AG04449 (cell line): ENCODE data around the gene NT5C2.
"Not testable (repeated sequence)": the region's sequence is repeated elsewhere in the genome, so short reads cannot be mapped to it uniquely, and the experiment has no call there.

Experiments
- CTCF ChIA-PET: fragments of 350-600 bp; formaldehyde crosslinking; extraction: SDS; loops from one replicate; lab custom pipeline; 2021; ENCODE audit warnings: antibody characterized with exemption; lab: Yijun Ruan, JAX
- POLR2A ChIA-PET: fragments of 400-600, 350-600 bp; formaldehyde crosslinking; extraction: SDS; loops from one replicate; lab custom pipeline; 2020; ENCODE audit warnings: antibody characterized with exemption, inconsistent platforms; lab: Yijun Ruan, JAX
- DNase-seq: peaks from one replicate; pipeline ENCODE4 v3.0.0-alpha.2; 2010; ENCODE audit warnings: low read depth, low spot score
- H3K4me3 ChIP-seq: 2 replicates; pipeline ENCODE4 v1.5.1; 2011; ENCODE audit warnings: low read depth, mild to moderate bottlenecking, control low read depth, low read length
- CTCF ChIP-seq: IDR thresholded peaks from one replicate; pipeline ENCODE4 v1.5.1; 2011; ENCODE audit warnings: mild to moderate bottlenecking, moderate library complexity, low read length, control low read depth, inconsistent platforms; ENCODE audit not compliant: insufficient read depth; ENCODE audit errors: missing control alignments

The NT5C2 gene

GRCh38 chr10:103145046-103145445 is 48.0 kb downstream of the NT5C2 start:
- DNase-seq, result no peak
- TF ChIP-seq CTCF, result no peak
- ChIA-PET CTCF (interaction anchor here (1.2 to 2.4 kb wide), 4 partner anchors 10 to 99 kb away, joined by 3 to 17 read pairs (median 8); no protein-coding TSS in a partner anchor), POLR2A (interaction anchor here (1.0 kb wide), 1 partner anchor 87 kb away, joined by 4 read pairs; no protein-coding TSS in a partner anchor)
- H3K4me3 ChIP-seq, result peak overlapping the region; percentile 6; the same call in 1 of the 2 replicates

- CTCF ChIA-PET, result interaction anchor here (1.0 to 2.4 kb wide), 3 partner anchors 95 to 100 kb away, joined by 3 to 17 read pairs (median 7); no protein-coding TSS in a partner anchor
- POLR2A ChIA-PET, result interaction anchor here (1.1 kb wide), 1 partner anchor 10 kb away, joined by 5 read pairs; no protein-coding TSS in a partner anchor
Measured at GRCh38 chr10:103144041-103144440, 49.0 kb downstream of the NT5C2 start.

GRCh38 chr10:103143641-103144040 is 49.4 kb downstream of the NT5C2 start:
- DNase-seq, H3K4me3 ChIP-seq: not testable (repeated sequence)
- CTCF ChIA-PET, result interaction anchor here (1.0 to 2.4 kb wide), 3 partner anchors 95 to 101 kb away, joined by 3 to 17 read pairs (median 7); no protein-coding TSS in a partner anchor
- POLR2A ChIA-PET, result interaction anchor here (1.1 kb wide), 1 partner anchor 10 kb away, joined by 5 read pairs; no protein-coding TSS in a partner anchor

More at GRCh38 chr10:103144041-103144440, 49.0 kb downstream of the NT5C2 start:
- H3K4me3 ChIP-seq, result no peak overlapping the region
- DNase-seq, result no peak
- no peak for TF ChIP-seq CTCF

GRCh38 chr10:103141950-103142349 is 51.1 kb downstream of the NT5C2 start:
- no peak for TF ChIP-seq CTCF
- no peak overlapping the region for H3K4me3 ChIP-seq
- no peak for DNase-seq
- ChIA-PET CTCF (interaction anchor here (0.9 to 2.7 kb wide), 3 partner anchors 97 to 102 kb away, joined by 3 to 11 read pairs (median 3); no protein-coding TSS in a partner anchor), POLR2A (no interaction called here)

- CTCF ChIA-PET, result interaction anchor here (0.9 to 2.7 kb wide), 2 partner anchors 98 to 104 kb away, joined by 6 to 11 read pairs; no protein-coding TSS in a partner anchor
- DNase-seq, result no peak
- no peak for TF ChIP-seq CTCF
- POLR2A ChIA-PET, result no interaction called here
- H3K4me3 ChIP-seq, result no peak overlapping the region
Measured at GRCh38 chr10:103140469-103140868, 52.6 kb downstream of the NT5C2 start.

GRCh38 chr10:103139803-103140202 is 53.3 kb downstream of the NT5C2 start:
- CTCF ChIA-PET, result interaction anchor here (2.7 kb wide), 1 partner anchor 104 kb away, joined by 11 read pairs; no protein-coding TSS in a partner anchor

GRCh38 chr10:103135168-103135567 is 57.9 kb downstream of the NT5C2 start:
- H3K4me3 ChIP-seq, DNase-seq, POLR2A ChIA-PET: not testable (repeated sequence)
- CTCF ChIA-PET, result interaction anchor here (1.0 kb wide), 1 partner anchor 52 kb away, joined by 3 read pairs; no protein-coding TSS in a partner anchor

More at GRCh38 chr10:103139803-103140202, 53.3 kb downstream of the NT5C2 start:
- POLR2A ChIA-PET, result no interaction called here
- no peak overlapping the region for H3K4me3 ChIP-seq
- no peak for DNase-seq
- no peak for TF ChIP-seq CTCF
